Endothelial cell of umbilical vein (primary cell): ENCODE results near the gene GRID2. TPM values are rescaled to one million over a fixed set of nuclear protein-coding genes. Genes with fewer than 3 reads are reported as not detected.

Source experiments
- BruUV-seq: library from RNA; stranded (reverse); fragments of 400-500 nt; replicated peaks from 2 replicates; lab custom pipeline; 2021; lab: Mats Ljungman, UMichigan
- CTCF ChIA-PET: fragments of 300-600, 350-600 bp; sonication (Branson Sonifier 250); formaldehyde crosslinking; loops from one replicate; lab custom pipeline; 2021; ENCODE audit warnings: antibody characterized with exemption, inconsistent platforms; lab: Charles Lee
- POLR2A ChIA-PET: fragments of 300-600, 350-600 bp; sonication (Branson Sonifier 250); formaldehyde crosslinking; loops from one replicate; lab custom pipeline; 2021; ENCODE audit warnings: antibody characterized with exemption, inconsistent platforms; lab: Charles Lee
- DNase-seq: peaks from one replicate; pipeline ENCODE4 v3.0.0-alpha.2; 2011; ENCODE audit warnings: low read depth, low spot score
- FAIRE-seq: peaks from 2 replicates; lab custom pipeline; 2011; peaks lifted over from hg19 to GRCh38; lab: Jason Lieb, UNC
- H2AFZ ChIP-seq: 2 replicates; pipeline ENCODE4 v1.6.0; 2012; ENCODE audit warnings: low read depth, low read length, control low read depth, inconsistent platforms
- H3K27ac ChIP-seq: 2 replicates; pipeline ENCODE4 v1.5.1; 2011; ENCODE audit warnings: low read depth, mild to moderate bottlenecking, control low read depth, low read length, moderate library complexity; ENCODE audit not compliant: insufficient read depth
- H3K27me3 ChIP-seq, 2 experiments: 2 replicates each; pipeline versions ENCODE4 v1.6.0 to v1.6.1; 2011; ENCODE audit warnings: low read length in 2 of 2, mixed read lengths in 1 of 2; ENCODE audit not compliant: control insufficient read depth in 2 of 2, insufficient read depth in 2 of 2
- H3K36me3 ChIP-seq, 2 experiments: 2 replicates in 1 of 2; 3 replicates in 1 of 2; pipeline ENCODE4 v1.5.1; 2011; ENCODE audit warnings: low read length in 2 of 2, mild to moderate bottlenecking in 1 of 2, moderate library complexity in 1 of 2; ENCODE audit not compliant: control insufficient read depth in 2 of 2, insufficient read depth in 2 of 2; ENCODE audit errors: extremely low read depth in 1 of 2
- H3K4me1 ChIP-seq: 3 replicates; pipeline ENCODE4 v1.5.1; 2011; ENCODE audit warnings: mild to moderate bottlenecking, low read length; ENCODE audit not compliant: control insufficient read depth, insufficient read depth; ENCODE audit errors: extremely low read depth
- H3K4me2 ChIP-seq: 2 replicates; pipeline ENCODE4 v1.6.1; 2011; ENCODE audit warnings: low read length, control low read depth, mixed read lengths; ENCODE audit not compliant: insufficient read depth
- H3K4me3 ChIP-seq, 3 experiments: fragments of 200-600 bp in 1 of 3; sonication (generic), shearing (Covaris generic) in 1 of 3; replicated peaks in 1 of 3; 2 replicates each; pipeline ENCODE4 v1.5.1; 2011 to 2016; ENCODE audit warnings: control low read depth in 3 of 3, low read length in 3 of 3, mild to moderate bottlenecking in 2 of 3, inconsistent platforms in 1 of 3, low read depth in 1 of 3, moderate library complexity in 1 of 3; ENCODE audit not compliant: insufficient read depth in 1 of 3
- H3K79me2 ChIP-seq: 2 replicates; pipeline ENCODE4 v1.6.0; 2012; ENCODE audit warnings: low read length, inconsistent platforms; ENCODE audit not compliant: control insufficient read depth, insufficient read depth
- H3K9ac ChIP-seq: replicated peaks from 2 replicates; pipeline ENCODE3; 2011; ENCODE audit warnings: low read length, control low read depth; ENCODE audit not compliant: insufficient read depth; ENCODE audit errors: extremely low read depth
- H3K9me1 ChIP-seq: replicated peaks from 3 replicates; pipeline ENCODE4 v1.6.0; 2011; ENCODE audit warnings: mild to moderate bottlenecking, low read length; ENCODE audit not compliant: control insufficient read depth, insufficient read depth; ENCODE audit errors: extremely low read depth
- H3K9me3 ChIP-seq: replicated peaks from 2 replicates; pipeline ENCODE4 v1.5.1; 2012; ENCODE audit warnings: low read length, inconsistent platforms; ENCODE audit not compliant: control insufficient read depth, insufficient read depth
- H4K20me1 ChIP-seq: replicated peaks from 2 replicates; pipeline ENCODE3; 2011; ENCODE audit warnings: mild to moderate bottlenecking, low read length; ENCODE audit not compliant: control insufficient read depth, insufficient read depth; ENCODE audit errors: extremely low read depth
- CTCF ChIP-seq, 2 donors: IDR thresholded peaks; 1 replicate in 1 of 2; 2 replicates in 1 of 2; pipeline ENCODE4 v1.5.1; 2011; ENCODE audit warnings: low read length in 2 of 2, mild to moderate bottlenecking in 2 of 2, moderate library complexity in 2 of 2, control low read depth in 1 of 2, inconsistent platforms in 1 of 2, low read depth in 1 of 2; ENCODE audit not compliant: insufficient read depth in 1 of 2; ENCODE audit errors: extremely low read depth in 1 of 2
- EZH2 ChIP-seq: IDR thresholded peaks from 2 replicates; pipeline ENCODE4 v1.6.1; 2012; ENCODE audit warnings: borderline replicate concordance, low read depth, mild to moderate bottlenecking, moderate library complexity, low read length, inconsistent platforms; ENCODE audit not compliant: severe bottlenecking
- FOS ChIP-seq: IDR thresholded peaks from 2 replicates; pipeline ENCODE4 v1.6.1; 2011; ENCODE audit warnings: mild to moderate bottlenecking, low read length, moderate library complexity, borderline replicate concordance; ENCODE audit not compliant: insufficient read depth
- GATA2 ChIP-seq: IDR thresholded peaks from 2 replicates; pipeline ENCODE4 v1.7.0; 2011; ENCODE audit warnings: low read depth, mild to moderate bottlenecking, moderate library complexity, mixed read lengths, low read length; ENCODE audit not compliant: insufficient read length, insufficient read depth
- JUN ChIP-seq: IDR thresholded peaks from 2 replicates; pipeline ENCODE4 v1.6.1; 2011; ENCODE audit warnings: borderline replicate concordance, low read depth; ENCODE audit not compliant: insufficient read length, insufficient read depth
- MAX ChIP-seq: IDR thresholded peaks from 2 replicates; pipeline ENCODE4 v1.6.1; 2011; ENCODE audit not compliant: insufficient read depth, insufficient read length
- MYC ChIP-seq: IDR thresholded peaks from one replicate; pipeline ENCODE4 v1.6.1; 2011; ENCODE audit warnings: mild to moderate bottlenecking, low read depth, low read length
- POLR2A ChIP-seq: IDR thresholded peaks from 2 replicates; pipeline ENCODE4 v1.6.1; 2012; ENCODE audit warnings: low read depth, mild to moderate bottlenecking, control low read depth, low read length
- POLR2AphosphoS5 ChIP-seq: IDR thresholded peaks from 2 replicates; pipeline ENCODE4 v1.6.1; 2012; ENCODE audit warnings: low read depth, mild to moderate bottlenecking, control low read depth, low read length, moderate library complexity; ENCODE audit not compliant: insufficient read depth
- dilution Hi-C: fragments of 300-500 bp; cut with MboI; formaldehyde crosslinking; loops from one replicate; pipeline ENCODE4 v1.15.0; 2019; ENCODE audit warnings: low sequenced_read_pairs; ENCODE audit not compliant: extremely low pct_ligation_motif_present
- intact Hi-C: fragments of 100-400 bp; cut with micrococcal nuclease; formaldehyde crosslinking; loops from one replicate; pipeline ENCODE4 v1.10.0; 2022
- polyA plus RNA-seq, 4 experiments: library from polyadenylated mRNA; depleted of rRNA in 3 of 4; stranded (reverse) in 3 of 4; unstranded in 1 of 4; fragments of >200 nt; gene quantifications; 2 replicates each; pipeline versions ENCODE4 v1.2.1 to v1.2.3, GENCODE V29; 2011 to 2012; ENCODE audit warnings: missing spikeins in 1 of 4
- total RNA-seq: library from RNA; stranded (reverse); gene quantifications from 2 replicates; pipeline ENCODE4 v1.2.3, GENCODE V29; 2021

GRID2 gene
- total and polyA plus RNA-seq, 2 donors (not counting 3 experiments of a cell fraction or from before 2014, with no cell fraction given): not detected

GRCh38 chr4:93719552-93719951 is 1415.8 kb downstream of the GRID2 start:
- DNase-seq: no peak
- Histone ChIP-seq H2AFZ (no peak overlapping the region), H3K9me3 (no peaks in the 10 kb centered on the region), H3K27me3 (no peaks in the 10 kb centered on the region), H3K9ac (no peak overlapping the region), H3K9me1 (no peaks in the 10 kb centered on the region), H3K4me3 (no peak overlapping the region), H3K27ac (no peak overlapping the region), H3K79me2 (no peaks in the 10 kb centered on the region), H3K4me2 (no peak overlapping the region), H4K20me1 (no peaks in the 10 kb centered on the region), H3K4me1 (no peaks in the 10 kb centered on the region), H3K36me3 (no peaks in the 10 kb centered on the region)
- BruUV-seq: no TSS peak
- ChIA-PET POLR2A (no interaction called here), CTCF (no interaction called here)
- TF ChIP-seq POLR2A (no peak), FOS (no peak), CTCF (IDR thresholded peaks at IDR 0.05; ENCODE audit: extremely low read depth in 1 of 2, insufficient read depth in 1 of 2, low read depth in 1 of 2, low read length in 2 of 2) (no peak), EZH2 (no peak), JUN (no peak), GATA2 (no peak), POLR2AphosphoS5 (no peak), MAX (no peak), MYC (no peak)
- FAIRE-seq: no peak
- intact Hi-C loops (no loop called here), dilution Hi-C loops (no loop called here)
